Hematopoietic multipotent progenitor cell treated with erythropoietin and hydrocortisone succinate and interleukin-3 and kit ligand, for 15 days (in vitro differentiated cells): ENCODE data around the gene CDR2L.
"Not testable (repeated sequence)": the region's sequence is repeated elsewhere in the genome, so short reads cannot be mapped to it uniquely, and the experiment has no call there.

Experiments
- DNase-seq: peaks from one replicate; pipeline ENCODE4 v3.0.0-alpha.2; 2015; ENCODE audit warnings: low spot score

The CDR2L gene

DNA sequence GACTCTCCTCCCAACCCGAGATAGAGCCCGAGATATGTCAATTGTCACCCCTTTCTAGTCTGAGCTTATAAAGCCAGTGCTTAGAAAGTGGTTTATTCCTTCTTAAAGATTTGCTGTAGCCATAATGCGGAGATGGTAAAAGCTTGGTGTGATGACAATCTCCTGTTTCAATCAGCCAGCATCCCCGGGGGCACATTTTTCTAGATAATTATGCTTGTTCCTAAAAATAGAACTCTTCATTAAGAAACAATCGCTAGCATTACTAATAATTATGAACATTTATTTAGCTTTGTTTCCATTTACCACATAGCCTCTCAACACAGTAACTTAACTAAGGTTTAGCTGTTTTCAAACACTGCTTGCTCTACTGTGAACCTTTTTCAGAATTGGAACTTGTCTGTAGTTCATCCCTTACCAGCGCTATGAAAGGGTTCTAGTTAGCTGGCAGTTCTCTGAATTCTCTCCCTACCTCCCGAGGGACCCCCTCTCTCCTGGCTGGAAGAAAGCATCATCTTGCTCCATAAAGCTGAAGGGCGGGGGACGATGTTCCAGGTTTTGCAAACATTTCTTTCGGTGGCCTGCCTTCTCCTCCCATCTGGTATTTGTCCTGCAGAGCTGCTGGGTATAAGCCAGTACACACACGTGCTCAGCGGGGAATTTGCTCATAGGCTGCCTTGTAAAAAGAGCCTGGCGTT is 24.1 kb downstream of the CDR2L start:
- DNase-seq, result no peak

DNA sequence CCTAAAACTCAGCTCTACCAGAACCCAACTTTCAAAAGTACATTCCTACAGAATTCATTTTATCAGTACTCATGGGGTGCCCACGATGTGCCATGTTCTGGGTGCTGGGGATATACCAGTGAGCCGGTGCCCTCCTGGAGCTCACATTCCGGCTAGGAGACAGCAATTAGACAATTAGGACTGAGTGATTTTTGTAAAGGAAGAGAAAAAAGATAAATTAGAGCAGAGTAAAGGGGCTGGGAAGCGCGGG is 24.6 kb downstream of the CDR2L start:
- DNase-seq, result no peak

DNA sequence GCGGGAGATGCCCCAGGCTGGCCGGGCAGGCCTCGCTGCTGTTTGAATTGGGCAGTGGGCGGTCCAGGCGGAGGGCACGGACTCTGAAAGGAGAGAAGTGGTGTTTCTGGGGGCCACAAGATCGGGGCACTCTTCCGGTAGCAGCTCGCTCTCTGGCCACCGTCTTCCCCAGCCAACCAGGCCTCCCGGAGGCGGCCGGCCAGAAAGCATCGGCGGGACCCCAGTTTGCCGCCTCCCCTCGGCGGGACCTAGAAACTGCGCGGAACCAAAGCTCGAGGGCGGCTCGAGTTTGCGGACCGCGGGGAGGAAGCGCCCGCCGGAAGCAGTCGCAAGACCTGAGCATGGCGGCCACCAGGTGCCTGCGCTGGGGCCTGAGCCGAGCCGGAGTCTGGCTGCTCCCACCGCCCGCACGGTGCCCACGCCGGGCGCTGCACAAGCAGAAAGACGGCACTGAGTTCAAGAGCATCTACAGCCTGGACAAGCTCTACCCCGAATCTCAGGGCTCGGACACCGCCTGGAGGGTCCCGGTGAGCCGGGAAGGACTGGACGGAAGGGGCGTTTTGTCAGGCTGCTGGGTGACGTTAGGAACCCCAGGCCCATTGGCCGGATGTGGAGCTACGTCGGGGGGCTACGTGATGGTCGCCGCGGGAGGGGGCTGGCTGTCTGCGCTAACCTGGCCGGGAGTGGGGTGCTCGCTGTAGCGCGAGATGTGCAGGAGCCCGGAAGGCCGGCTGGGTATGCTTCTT is 25.1 kb downstream of the CDR2L start, which contains the start of gene MRPL58:
MRPL58 (plus strand) TSS at position 325 of the 746 bp plus-strand sequence; CDS start at position 342, 17 bp downstream.
- DNase-seq, result peak; percentile 80

DNA sequence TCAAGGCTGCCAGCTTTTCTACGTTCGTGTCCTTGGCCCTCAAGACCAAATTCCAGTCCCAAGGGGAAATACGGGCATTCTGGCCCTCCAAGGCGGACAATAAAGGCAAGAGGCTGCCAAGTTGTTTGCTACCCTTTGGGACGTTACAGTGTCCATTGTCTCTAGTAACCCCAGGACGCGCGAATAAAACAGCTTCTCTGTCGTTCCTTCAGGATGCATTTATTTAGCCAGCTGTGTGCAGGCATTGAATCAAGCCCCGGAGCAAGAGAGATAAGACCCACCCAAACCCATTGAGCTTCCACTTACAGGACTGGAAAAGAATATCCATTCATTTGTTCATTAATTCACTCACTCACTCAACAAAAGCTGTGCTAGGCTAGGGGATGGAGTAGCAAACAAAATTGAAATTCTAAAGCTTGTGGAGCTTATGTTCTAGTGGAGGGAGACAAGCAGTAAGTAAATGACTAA is 25.7 kb downstream of the CDR2L start:
- DNase-seq, result peak; percentile 14

DNA sequence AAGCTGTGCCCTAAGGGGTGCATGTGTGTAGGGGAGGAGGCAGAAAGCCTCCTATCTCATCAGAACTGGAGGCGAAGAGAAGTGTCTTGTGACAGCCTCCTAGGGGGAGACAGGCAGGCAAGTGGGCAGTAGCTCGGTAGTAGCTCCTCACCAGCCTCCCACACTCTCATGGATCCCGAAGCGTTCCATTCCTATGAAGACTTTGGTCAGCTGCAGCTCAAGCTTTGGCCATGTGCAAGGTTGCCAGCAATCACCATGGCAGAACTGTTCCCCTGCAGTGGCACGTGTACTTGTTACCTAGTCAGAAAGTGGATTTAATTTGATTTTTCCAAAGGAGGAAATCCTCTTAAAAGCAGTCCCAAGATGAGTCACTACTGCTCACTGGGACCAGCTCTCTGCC is 31.7 kb downstream of the CDR2L start:
- DNase-seq, result no peak

DNA sequence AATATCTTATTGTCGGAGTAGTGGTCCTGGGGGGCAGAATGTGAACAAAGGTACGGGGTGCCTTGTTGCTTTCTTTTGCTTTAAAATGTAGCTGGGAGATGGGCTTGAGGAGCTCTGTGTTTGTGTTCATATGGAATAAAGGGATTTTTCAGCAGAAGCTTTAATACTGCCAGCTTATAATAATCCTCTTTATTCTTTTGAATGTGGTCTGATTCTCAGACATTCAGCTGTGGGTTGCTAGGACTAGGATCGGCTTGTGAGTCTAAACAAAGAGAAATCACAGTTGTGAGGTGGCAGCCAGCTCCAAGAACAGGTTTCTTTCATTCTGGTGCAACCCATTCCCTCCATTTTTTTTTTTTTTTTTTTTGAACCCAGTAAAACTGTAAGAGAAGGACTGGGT is 32.3 kb downstream of the CDR2L start:
- DNase-seq, result no peak

DNA sequence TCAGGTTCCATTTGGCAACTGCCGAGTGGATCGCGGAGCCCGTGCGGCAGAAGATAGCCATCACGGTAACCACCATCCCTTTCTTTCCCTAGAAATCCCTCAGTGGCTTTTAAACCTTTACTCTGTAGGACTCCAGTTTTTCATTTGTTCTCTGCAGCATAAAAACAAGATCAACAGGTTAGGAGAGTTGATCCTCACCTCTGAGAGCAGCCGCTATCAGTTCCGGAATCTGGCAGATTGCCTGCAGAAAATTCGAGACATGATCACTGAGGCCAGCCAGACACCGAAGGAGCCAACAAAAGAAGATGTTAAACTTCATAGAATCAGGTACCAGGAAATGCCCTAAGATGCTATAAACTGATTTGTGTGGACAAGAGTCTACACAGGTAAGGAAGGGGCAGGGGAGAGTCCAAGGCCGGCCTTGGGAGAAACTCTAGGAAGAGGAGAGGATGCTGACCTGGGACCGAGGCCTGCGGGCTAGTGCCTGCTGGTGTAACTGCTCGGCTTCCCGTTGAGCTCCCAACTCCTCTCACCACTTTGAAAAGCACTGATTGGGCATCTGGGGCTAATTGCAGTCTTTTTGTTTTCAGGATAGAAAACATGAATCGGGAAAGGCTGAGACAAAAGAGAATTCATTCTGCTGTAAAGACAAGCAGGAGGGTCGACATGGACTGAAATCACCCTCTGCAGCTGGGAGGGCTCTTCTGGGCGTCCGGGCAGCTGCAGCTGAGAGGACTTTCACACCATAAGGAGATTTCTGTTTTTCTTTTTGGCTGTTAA is 33.1 kb downstream of the CDR2L start:
- no peak for DNase-seq

DNA sequence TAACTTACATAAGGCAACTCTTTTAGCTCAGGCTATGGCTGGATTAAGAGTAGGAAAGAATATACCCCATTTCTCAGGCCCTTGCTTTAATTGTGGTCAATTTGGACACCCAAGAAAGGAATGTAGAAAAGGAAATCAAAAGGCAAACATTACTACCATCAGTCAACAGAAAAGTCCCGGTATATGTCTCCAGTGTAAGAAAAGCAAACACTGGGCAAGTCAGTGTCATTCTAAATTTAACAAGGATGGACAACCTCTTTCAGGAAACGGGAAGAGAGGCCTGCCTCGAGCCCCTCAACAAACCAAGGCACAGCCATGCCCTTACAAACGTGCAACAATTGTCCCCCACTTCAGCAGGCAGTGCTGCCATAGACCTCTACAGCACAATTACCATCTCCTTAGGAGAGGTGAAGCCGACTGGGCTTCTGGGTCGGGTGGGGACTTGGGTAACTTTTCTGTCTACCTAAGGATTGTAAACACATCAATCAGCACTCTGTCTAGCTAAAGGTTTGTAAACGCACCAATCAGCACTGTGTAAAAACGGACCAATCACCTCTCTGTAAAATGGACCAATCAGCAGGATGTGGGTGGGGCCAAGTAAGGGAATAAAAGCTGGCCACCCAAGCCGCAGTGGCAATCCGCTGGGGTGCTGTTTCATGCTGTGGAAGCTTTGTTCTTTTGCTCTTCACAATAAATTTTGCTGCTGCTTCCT is 37.4 kb downstream of the CDR2L start:
- DNase-seq, result no peak

DNA sequence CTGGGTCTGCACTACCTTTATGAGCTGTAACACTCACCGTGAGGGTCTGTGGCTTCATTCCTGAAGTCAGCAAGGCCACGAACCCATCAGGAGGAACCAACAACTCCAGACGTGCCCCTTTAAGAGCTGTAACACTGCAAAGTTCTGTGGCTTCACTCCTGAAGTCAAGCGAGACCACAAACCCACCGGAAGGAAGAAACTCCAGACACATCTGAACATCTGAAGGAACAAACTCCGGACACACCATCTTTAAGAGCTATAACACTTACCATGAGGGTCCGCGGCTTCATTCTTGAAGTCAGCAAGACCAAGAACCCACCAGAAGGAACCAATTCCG is 37.9 kb downstream of the CDR2L start:
- not testable (repeated sequence) for DNase-seq

DNA sequence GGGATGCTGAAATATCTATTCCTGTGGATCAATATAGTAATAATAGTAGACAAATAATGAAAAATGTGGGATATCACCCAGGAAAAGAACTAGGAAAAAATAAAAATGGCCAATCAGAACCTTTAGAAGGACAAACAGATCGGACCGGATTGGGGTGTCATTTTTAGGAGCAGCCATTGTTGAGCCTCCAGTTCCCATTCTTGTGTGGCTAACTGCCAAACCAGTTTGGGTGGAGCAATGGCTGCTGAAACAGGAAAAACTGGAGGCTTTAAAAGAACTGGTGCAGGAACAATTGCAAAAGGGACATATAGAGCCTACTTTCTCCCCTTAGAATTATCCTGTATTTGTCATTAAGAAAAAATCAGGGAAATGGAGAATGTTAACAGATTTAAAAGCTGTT is 39.2 kb downstream of the CDR2L start:
- not testable (repeated sequence) for DNase-seq

DNA sequence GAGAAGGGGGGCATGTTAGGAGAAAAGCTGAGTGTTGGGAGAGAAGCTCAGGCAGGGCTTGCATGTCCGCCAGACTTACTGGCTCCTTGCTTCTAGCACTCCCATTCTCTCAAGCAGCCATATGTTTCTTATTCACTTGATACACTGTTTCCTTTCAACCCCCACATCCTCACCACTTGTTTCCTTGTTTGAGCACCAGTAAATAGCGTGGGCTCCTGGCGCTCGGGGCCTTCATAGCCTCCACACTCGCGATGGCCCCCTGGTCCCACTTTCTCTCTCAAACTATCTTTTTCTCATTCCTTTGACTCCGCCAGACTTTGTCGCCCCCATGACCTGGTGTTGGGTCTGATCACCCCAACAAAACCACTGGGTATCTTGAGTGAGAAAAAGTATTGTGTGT is 42.7 kb downstream of the CDR2L start:
- DNase-seq, result no peak

DNA sequence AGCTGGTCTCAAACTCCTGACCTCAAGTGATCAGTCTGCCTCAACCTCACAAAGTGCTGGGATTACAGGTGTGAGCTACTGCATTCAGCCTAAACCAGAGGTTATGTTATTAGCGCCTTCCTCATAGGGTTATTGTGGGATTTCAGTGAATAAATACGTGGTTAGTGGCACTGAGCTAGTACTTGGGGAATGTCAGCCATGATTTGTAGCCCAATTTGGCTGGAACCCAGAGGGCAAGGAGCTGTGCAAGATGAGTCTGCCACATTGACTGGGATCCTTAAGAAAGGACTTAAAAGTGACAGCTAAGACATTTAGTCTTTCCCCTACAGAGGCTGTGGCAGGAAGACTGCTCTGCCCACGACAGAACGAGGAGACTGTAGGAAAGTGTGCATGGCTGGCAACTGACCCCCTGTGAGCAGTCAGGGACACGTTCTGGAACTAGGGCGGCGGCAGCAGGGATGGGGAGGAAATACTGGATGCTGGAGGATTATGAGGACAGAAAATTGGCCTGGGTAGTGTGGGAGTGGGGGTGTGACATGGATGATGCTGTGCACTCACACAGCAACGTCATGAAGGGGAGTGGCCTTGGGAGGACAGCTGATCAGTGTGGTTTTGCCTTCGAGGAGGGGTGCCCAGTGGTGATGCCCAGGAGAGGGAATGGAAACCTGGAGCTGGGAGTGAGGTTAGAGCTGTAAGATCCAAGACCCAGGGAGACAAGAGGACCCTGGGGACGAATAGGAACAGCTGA is 44.7 kb downstream of the CDR2L start:
- DNase-seq, result peak; percentile 48

DNA sequence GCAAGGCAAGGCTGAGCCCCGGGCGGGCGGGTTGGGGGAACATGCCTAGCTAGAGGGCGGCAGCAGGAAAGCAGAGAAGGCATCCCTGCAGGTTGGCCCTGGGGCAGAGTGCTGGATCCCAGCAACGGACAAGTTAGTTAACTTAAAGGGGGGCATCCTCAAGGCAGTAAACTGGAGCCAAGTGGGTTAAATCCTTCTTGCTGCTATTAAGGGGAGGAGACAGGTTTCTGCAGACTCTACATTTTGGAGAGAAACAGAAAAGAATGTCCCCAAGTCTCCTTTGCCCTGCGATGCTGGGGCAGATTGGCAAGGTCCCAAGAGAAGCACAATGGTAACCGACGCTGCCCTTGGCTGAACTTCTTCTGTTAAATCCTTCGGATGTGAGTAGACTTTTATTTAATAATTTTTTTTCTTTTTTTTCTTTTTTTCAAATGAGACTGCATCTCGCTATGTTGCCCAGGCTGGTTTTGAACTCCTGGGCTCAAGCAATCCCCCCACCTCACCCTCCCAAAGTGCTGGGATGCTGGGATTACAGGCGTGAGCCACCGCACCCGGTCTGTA is 45.4 kb downstream of the CDR2L start:
- peak; percentile 16 for DNase-seq

DNA sequence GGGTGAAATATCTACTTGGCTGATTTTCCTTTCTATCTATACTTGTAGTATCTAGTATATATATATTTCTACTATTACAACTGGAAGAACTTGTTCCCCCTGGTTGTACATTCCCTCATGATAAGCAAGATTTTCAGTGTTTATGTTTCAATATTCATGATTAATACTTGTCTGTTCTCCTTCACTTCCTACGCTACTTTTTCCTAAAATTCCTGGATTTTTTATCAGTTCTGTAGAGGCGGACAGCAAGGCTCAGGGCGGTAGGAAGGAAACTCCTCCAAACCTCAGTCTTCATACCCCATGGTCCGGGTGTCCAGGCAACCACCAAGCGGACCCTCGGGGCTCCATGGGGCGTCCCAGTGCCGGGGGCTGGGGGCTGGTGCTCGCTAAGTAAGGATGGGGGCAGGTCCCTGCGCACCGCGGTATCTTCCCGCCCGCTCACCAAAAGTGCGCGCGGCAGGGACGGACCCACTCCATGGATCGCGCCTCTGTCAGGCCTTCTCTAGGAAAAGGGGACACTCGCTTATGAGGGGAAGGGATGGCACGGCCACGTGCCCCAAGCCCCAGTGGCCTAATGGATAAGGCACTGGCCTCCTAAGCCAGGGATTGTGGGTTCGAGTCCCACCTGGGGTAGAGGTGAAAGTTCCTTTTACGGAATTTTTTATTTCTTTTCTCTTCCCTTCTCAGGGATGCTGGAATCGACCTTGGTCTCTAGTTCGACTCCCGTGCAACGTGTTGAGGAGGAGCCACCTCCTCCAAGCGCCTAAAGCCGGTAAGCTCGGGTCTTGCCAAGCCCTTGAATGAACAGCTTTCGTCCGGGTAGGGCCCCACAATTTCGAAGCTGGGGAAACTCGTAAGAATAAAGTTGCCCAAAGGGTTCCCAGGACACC is 46.2 kb downstream of the CDR2L start:
- DNase-seq, result peak; percentile 80

DNA sequence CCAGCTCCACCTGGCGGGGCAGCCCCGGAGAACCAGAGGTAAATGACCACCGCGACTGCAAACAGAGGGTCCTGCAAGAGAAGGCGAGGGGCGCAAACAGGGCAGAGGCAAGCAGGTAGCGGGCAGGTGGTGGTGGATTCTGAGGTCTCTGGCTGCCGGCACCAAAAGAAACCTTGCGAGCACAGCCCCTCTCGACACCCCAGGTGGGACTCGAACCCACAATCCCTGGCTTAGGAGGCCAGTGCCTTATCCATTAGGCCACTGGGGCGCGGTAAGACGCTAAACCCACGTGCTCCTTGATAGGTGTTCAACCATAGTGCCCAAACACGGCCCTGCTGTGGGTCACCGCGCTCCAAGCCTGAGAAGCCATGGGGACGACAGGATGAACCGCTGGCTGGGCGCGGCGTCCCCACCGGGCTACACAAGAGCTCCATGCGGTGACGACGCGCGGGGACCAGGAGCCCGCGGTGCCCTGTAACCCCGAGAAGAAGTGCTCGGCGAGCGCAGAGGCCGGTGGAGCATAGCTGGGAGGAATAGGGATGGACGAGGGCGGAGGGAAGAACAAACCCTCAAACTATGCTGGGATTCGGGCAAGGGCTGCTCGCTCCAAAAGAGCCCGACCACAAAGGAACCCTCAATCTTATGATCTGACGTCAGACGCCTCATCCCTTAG is 46.9 kb downstream of the CDR2L start:
- peak; percentile 78 for DNase-seq

DNA sequence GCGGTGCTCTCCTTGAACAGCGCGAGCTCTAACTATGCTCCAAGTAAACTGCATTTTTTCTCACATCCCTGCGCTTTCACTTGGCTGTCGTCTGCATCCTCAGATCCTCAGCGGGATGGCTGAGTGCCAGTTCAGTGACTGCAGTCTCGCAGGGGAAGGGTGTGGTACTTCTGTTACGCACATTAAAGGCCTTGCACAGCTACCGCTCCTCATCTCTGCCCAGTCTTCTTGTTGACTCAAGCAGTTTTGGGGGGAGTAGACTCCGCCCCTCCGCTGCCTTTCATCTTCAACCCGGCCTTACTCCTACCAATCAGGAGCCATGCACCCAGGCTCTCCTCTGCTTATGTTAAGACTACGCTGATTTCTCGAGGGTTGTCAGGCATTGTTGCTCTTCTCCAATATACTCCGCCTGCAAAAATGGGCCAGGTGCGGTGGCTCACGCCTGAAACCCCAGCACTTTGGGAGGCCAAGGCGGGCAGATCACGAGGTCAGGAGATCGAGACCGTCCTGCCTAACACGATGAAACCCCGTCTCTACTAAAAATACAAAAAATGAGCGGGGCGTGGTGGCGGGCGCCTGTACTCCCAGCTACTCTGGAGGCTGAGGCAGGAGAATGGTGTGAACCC is 49.3 kb downstream of the CDR2L start:
- DNase-seq, result peak; percentile 77

DNA sequence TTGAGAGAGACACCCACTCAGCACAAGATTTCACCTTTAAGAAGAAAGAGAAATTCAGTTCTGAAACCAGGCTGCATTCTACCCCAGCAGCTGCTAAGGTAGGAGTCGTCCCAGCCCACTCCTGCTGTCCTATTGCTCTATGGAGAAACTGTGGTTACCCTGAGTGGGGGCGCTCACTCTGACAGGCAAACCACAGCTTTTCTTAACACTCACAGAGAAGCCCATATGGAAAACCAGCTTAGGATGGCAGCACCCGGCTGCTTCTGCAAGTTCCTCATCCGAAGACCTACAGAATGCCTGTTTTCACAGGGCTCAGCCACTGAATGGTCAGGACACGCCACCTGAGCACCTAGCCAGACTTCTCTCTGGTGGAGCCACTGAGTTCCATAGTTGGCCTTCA is 51.8 kb downstream of the CDR2L start:
- no peak for DNase-seq

DNA sequence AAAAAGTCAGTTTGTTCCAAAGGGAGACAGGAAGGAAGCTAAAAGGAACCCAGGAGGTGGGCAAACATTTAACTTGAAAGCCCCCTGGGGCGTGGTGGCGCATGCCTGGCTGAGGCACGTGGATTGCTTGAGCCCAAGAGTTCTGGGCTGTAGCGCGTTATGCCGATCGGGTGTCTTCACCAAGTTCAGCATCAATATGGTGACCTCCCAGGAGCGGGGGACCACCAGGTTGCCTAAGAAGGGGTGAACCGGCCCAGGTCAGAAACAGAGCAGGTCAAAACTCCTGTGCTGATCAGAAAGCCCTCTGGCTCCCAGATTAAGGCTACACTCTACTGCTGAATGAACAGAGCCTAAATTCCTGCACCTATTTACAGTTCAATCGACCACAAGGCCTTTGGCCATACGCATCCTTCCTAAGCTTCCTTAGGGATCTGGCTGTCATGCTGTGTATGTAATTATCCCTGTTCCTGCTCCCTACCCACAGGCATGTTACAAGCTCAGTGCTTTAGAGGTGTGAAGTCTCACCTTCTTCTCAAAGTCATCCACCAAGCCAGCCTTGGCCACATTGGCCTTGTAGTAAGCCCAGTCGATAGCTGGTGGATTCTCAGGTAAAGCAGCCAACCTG is 54.3 kb downstream of the CDR2L start:
- no peak for DNase-seq

DNA sequence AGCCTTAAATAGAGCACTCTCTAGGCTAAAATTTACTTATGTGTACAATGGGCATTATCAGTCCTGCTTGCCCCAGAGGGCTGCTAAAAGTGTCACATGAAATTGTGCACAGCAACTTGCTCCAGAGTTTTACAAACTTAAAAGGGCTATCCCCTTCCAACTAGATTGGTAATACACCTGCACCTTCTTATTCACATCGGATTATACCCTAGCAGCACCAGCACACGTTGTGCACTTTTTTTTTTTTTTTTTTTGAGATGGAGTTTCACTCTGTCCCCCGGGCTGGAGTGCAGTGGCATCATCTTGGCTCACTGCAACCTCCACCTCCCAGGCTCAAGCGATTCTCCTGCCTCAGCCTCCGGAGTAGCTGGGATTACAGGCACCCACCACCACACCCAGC is 56.4 kb downstream of the CDR2L start:
- not testable (repeated sequence) for DNase-seq
